AG04450 (cell line): ENCODE data around the gene THEM5. TPM values are rescaled to one million over a fixed set of nuclear protein-coding genes. Genes with fewer than 3 reads are reported as not detected.

ENCODE experiments used
- CTCF ChIA-PET: fragments of 300-600, 350-600 bp; formaldehyde crosslinking; extraction: SDS; loops from one replicate; lab custom pipeline; 2022; ENCODE audit warnings: antibody characterized with exemption, inconsistent platforms; lab: Charles Lee
- POLR2A ChIA-PET: fragments of 350-600 bp; formaldehyde crosslinking; extraction: SDS; loops from one replicate; lab custom pipeline; 2021; ENCODE audit warnings: antibody characterized with exemption, inconsistent platforms; lab: Yijun Ruan, JAX
- DNase-seq: peaks from one replicate; pipeline ENCODE4 v3.0.0-alpha.2; 2011; ENCODE audit warnings: low read depth, low spot score
- H3K27ac ChIP-seq: one replicate; pipeline ENCODE4 v1.5.1; 2012; ENCODE audit warnings: low read depth, low read length, control low read depth
- H3K27me3 ChIP-seq: one replicate; pipeline ENCODE4 v1.6.0; 2012; ENCODE audit warnings: low read length; ENCODE audit not compliant: control insufficient read depth, insufficient read depth
- H3K4me3 ChIP-seq: 2 replicates; pipeline ENCODE4 v1.5.1; 2011; ENCODE audit warnings: mild to moderate bottlenecking, low read depth, low read length, control low read depth
- H3K9me3 ChIP-seq: 2 replicates; pipeline ENCODE4 v1.5.1; 2012; ENCODE audit warnings: low read length; ENCODE audit not compliant: control insufficient read depth, insufficient read depth
- polyA plus RNA-seq: library from polyadenylated mRNA; depleted of rRNA; stranded (reverse); fragments of >200 nt; gene quantifications from 2 replicates; pipeline ENCODE4 v1.2.3, GENCODE V29; 2011
- TF ChIP-seq, protein P1 (sequence below): IDR thresholded peaks from 2 replicates; pipeline ENCODE4 v1.5.1; 2011; ENCODE audit warnings: low read depth, low read length, control low read depth, inconsistent platforms

THEM5 gene
- polyA plus RNA-seq, 1 experiment = not detected

GRCh38 chr1:151817353-151817730, 36.2 kb downstream of the THEM5 start:
- TF ChIP-seq, protein P1, sequence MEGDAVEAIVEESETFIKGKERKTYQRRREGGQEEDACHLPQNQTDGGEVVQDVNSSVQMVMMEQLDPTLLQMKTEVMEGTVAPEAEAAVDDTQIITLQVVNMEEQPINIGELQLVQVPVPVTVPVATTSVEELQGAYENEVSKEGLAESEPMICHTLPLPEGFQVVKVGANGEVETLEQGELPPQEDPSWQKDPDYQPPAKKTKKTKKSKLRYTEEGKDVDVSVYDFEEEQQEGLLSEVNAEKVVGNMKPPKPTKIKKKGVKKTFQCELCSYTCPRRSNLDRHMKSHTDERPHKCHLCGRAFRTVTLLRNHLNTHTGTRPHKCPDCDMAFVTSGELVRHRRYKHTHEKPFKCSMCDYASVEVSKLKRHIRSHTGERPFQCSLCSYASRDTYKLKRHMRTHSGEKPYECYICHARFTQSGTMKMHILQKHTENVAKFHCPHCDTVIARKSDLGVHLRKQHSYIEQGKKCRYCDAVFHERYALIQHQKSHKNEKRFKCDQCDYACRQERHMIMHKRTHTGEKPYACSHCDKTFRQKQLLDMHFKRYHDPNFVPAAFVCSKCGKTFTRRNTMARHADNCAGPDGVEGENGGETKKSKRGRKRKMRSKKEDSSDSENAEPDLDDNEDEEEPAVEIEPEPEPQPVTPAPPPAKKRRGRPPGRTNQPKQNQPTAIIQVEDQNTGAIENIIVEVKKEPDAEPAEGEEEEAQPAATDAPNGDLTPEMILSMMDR = no peak
- POLR2A ChIA-PET = no interaction called here
- Histone ChIP-seq H3K27me3 (peaks cover 44% of the 10 kb centered on the region), H3K4me3 (no peak overlapping the region), H3K27ac (no peak overlapping the region), H3K9me3 (no peaks in the 10 kb centered on the region)
- CTCF ChIA-PET = no interaction called here
- DNase-seq = no peak

GRCh38 chr1:151816548-151817352, 36.8 kb downstream of the THEM5 start:
- Histone ChIP-seq H3K9me3 (no peaks in the 10 kb centered on the region), H3K27ac (no peak overlapping the region), H3K27me3 (peaks cover 45% of the 10 kb centered on the region), H3K4me3 (no peak overlapping the region)
- ChIA-PET POLR2A (no interaction called here), CTCF (no interaction called here)
- no peak for DNase-seq
- TF ChIP-seq, protein P1 = no peak

- H3K27ac ChIP-seq = no peak overlapping the region
- ChIA-PET POLR2A (no interaction called here), CTCF (no interaction called here)
- no peaks in the 10 kb centered on the region for H3K9me3 ChIP-seq
- peaks cover 47% of the 10 kb centered on the region for H3K27me3 ChIP-seq
- DNase-seq = no peak
- TF ChIP-seq, protein P1 = no peak
- H3K4me3 ChIP-seq = no peak overlapping the region
Observed at GRCh38 chr1:151815716-151816327, 37.7 kb downstream of the THEM5 start.

- H3K27me3 ChIP-seq = peaks cover 47% of the 10 kb centered on the region
- ChIA-PET POLR2A (no interaction called here), CTCF (no interaction called here)
- no peak overlapping the region for H3K27ac ChIP-seq
- TF ChIP-seq, protein P1 = no peak
- no peak overlapping the region for H3K4me3 ChIP-seq
- no peaks in the 10 kb centered on the region for H3K9me3 ChIP-seq
- no peak for DNase-seq
Observed at GRCh38 chr1:151814971-151815545, 38.5 kb downstream of the THEM5 start.

GRCh38 chr1:151814426-151814825, 39.1 kb downstream of the THEM5 start:
- Histone ChIP-seq H3K4me3 (no peak overlapping the region), H3K9me3 (no peaks in the 10 kb centered on the region), H3K27me3 (peaks cover 47% of the 10 kb centered on the region), H3K27ac (no peak overlapping the region)
- ChIA-PET CTCF (no interaction called here), POLR2A (no interaction called here)
- DNase-seq = no peak
- TF ChIP-seq, protein P1 = no peak
